ENCODE data around the gene KCNJ18.
"Not testable (repeated sequence)": the region's sequence is repeated elsewhere in the genome, so short reads cannot be mapped to it uniquely, and the experiment has no call there.

- TF ChIP-seq, protein P1, sequence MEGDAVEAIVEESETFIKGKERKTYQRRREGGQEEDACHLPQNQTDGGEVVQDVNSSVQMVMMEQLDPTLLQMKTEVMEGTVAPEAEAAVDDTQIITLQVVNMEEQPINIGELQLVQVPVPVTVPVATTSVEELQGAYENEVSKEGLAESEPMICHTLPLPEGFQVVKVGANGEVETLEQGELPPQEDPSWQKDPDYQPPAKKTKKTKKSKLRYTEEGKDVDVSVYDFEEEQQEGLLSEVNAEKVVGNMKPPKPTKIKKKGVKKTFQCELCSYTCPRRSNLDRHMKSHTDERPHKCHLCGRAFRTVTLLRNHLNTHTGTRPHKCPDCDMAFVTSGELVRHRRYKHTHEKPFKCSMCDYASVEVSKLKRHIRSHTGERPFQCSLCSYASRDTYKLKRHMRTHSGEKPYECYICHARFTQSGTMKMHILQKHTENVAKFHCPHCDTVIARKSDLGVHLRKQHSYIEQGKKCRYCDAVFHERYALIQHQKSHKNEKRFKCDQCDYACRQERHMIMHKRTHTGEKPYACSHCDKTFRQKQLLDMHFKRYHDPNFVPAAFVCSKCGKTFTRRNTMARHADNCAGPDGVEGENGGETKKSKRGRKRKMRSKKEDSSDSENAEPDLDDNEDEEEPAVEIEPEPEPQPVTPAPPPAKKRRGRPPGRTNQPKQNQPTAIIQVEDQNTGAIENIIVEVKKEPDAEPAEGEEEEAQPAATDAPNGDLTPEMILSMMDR (tag by site-specific recombination; IDR thresholded peaks at IDR 0.05), result not testable (repeated sequence)
- not testable (repeated sequence) for TF ChIP-seq ZBTB8A (tag by site-specific recombination; IDR thresholded peaks at IDR 0.05); GFI1B (tag by site-specific recombination; IDR thresholded peaks at IDR 0.05); ZBTB26 (tag by site-specific recombination; optimal IDR thresholded peaks at IDR 0.05); MYNN (tag by site-specific recombination; IDR thresholded peaks at IDR 0.05; ENCODE audit: borderline replicate concordance)
- TF ChIP-seq, protein P2, sequence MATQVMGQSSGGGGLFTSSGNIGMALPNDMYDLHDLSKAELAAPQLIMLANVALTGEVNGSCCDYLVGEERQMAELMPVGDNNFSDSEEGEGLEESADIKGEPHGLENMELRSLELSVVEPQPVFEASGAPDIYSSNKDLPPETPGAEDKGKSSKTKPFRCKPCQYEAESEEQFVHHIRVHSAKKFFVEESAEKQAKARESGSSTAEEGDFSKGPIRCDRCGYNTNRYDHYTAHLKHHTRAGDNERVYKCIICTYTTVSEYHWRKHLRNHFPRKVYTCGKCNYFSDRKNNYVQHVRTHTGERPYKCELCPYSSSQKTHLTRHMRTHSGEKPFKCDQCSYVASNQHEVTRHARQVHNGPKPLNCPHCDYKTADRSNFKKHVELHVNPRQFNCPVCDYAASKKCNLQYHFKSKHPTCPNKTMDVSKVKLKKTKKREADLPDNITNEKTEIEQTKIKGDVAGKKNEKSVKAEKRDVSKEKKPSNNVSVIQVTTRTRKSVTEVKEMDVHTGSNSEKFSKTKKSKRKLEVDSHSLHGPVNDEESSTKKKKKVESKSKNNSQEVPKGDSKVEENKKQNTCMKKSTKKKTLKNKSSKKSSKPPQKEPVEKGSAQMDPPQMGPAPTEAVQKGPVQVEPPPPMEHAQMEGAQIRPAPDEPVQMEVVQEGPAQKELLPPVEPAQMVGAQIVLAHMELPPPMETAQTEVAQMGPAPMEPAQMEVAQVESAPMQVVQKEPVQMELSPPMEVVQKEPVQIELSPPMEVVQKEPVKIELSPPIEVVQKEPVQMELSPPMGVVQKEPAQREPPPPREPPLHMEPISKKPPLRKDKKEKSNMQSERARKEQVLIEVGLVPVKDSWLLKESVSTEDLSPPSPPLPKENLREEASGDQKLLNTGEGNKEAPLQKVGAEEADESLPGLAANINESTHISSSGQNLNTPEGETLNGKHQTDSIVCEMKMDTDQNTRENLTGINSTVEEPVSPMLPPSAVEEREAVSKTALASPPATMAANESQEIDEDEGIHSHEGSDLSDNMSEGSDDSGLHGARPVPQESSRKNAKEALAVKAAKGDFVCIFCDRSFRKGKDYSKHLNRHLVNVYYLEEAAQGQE (tag by site-specific recombination; IDR thresholded peaks at IDR 0.05), result not testable (repeated sequence)
Measured at GRCh38 chr17:21648125-21648524, 44.2 kb upstream of the KCNJ18 start.

Data from HEK293 (cell line).